Sigmoid colon (tissue), 7 donors: ENCODE data around the gene UBXN11. TPM values are rescaled to one million over a fixed set of nuclear protein-coding genes. Genes with fewer than 3 reads are reported as not detected.

ENCODE experiments used
- DNase-seq: peaks from one replicate; pipeline ENCODE4 v3.0.0-alpha.2; 2019
- H3K27ac ChIP-seq, 4 donors: fragments of 200-600 bp; sonication (generic); one replicate each; pipeline ENCODE4 v1.5.1; 2016 to 2019; ENCODE audit warnings: mild to moderate bottlenecking in 1 of 4
- H3K27me3 ChIP-seq, 3 donors: fragments of 200-600 bp; sonication (generic); one replicate each; pipeline ENCODE4 v1.5.1; 2019; ENCODE audit warnings: mild to moderate bottlenecking in 1 of 3
- H3K36me3 ChIP-seq, 4 donors: fragments of 200-600 bp; sonication (generic); one replicate each; pipeline ENCODE4 v1.5.1; 2016 to 2019
- H3K4me1 ChIP-seq, 4 donors: fragments of 200-600 bp; sonication (generic); one replicate each; pipeline ENCODE4 v1.5.1; 2017 to 2019
- H3K4me3 ChIP-seq, 4 donors: fragments of 200-600 bp; sonication (generic); one replicate each; pipeline ENCODE4 v1.5.1; 2017 to 2019; ENCODE audit warnings: mild to moderate bottlenecking in 2 of 4, moderate library complexity in 1 of 4
- H3K9me3 ChIP-seq, 4 donors: fragments of 200-600 bp in 3 of 4; sonication (generic) in 3 of 4; one replicate each; pipeline versions ENCODE4 v1.5.1 to v1.6.1; 2013 to 2019
- CTCF ChIP-seq, 4 experiments: fragments of 450-650 bp in 3 of 4; fragments of 200-600 bp in 1 of 4; IDR thresholded peaks; one replicate each; pipeline ENCODE4 v1.5.1; 2016 to 2019; ENCODE audit warnings: antibody characterized with exemption in 4 of 4, mild to moderate bottlenecking in 3 of 4, moderate library complexity in 2 of 4
- EP300 ChIP-seq, 4 donors: sonication (generic); formaldehyde crosslinking; IDR thresholded peaks; one replicate each; pipeline ENCODE4 v1.6.1; 2017; ENCODE audit warnings: antibody characterized with exemption in 4 of 4
- POLR2A ChIP-seq, 2 donors: fragments of 450-650 bp; IDR thresholded peaks; one replicate each; pipeline ENCODE4 v1.6.1; 2016; ENCODE audit warnings: antibody characterized with exemption in 2 of 2, mild to moderate bottlenecking in 2 of 2, moderate library complexity in 2 of 2
- POLR2AphosphoS5 ChIP-seq, 4 donors: sonication (generic); formaldehyde crosslinking; IDR thresholded peaks; one replicate each; pipeline ENCODE4 v1.6.1; 2017; ENCODE audit warnings: antibody characterized with exemption in 4 of 4
- WGBS, 2 donors: extraction: QIAGEN DNeasy Blood & Tissue Kit; methylation state at CpG; one replicate each; pipeline ENCODE4 v1.1.7; 2013; 5-methylcytosine and 5-hydroxymethylcytosine counted together
- intact Hi-C: fragments of 100-400 bp; cut with DNase I; formaldehyde crosslinking; loops from one replicate; pipeline ENCODE4 v1.15.1; 2023
- polyA plus RNA-seq, 3 donors: library from polyadenylated mRNA; stranded (reverse); fragments of 200-250 nt; gene quantifications; one replicate each; pipeline ENCODE4 v1.2.3, GENCODE V29; 2013
- total RNA-seq, 4 donors: library from RNA; depleted of rRNA; stranded (reverse); fragments of >200 nt; gene quantifications; one replicate each; pipeline ENCODE4 v1.1.0, GENCODE V29; 2016
- donor health status: healthy with polysubstance abuse.
- donor health status: Bipolar disorder and iron deficiency.
- donor health status: healthy.

UBXN11 gene
- total and polyA plus RNA-seq, 7 donors, result 3.0 to 22.7 (median 12.5) TPM

GRCh38 chr1:26323382-26323781, 16.9 kb upstream of the UBXN11 start:
- intact Hi-C loops, result loop anchor here (5.0 to 10.0 kb wide), 2 partner anchors 159 to 216 kb away; partner anchors contain the start of genes C1orf232 and ZNF593
- Histone ChIP-seq H3K36me3 (no peaks in the 10 kb centered on the region), H3K27ac (no peak overlapping the region), H3K4me3 (no peak overlapping the region), H3K4me1 (peaks cover 0 to 6% (median 5%) of the 10 kb centered on the region in 4 donors), H3K27me3 (peaks cover 0 to 4% (median 0%) of the 10 kb centered on the region in 3 donors), H3K9me3 (no peaks in the 10 kb centered on the region)
- 94 to 96% methylated on average over 2 of the region's 2 CpGs for WGBS, 2 donors
- no peak for TF ChIP-seq POLR2A (IDR thresholded peaks at IDR 0.05)
- no peak for DNase-seq

GRCh38 chr1:26322042-26322331, 15.6 kb upstream of the UBXN11 start:
- no peak for DNase-seq
- TF ChIP-seq EP300 (IDR thresholded peaks at IDR 0.05) (no peak), POLR2A (IDR thresholded peaks at IDR 0.05) (no peak), CTCF (IDR thresholded peaks at IDR 0.05) (no peak), POLR2AphosphoS5 (IDR thresholded peaks at IDR 0.05) (no peak)
- Histone ChIP-seq H3K4me3 (no peak overlapping the region), H3K4me1 (peaks cover 0 to 6% (median 5%) of the 10 kb centered on the region in 4 donors), H3K36me3 (no peaks in the 10 kb centered on the region), H3K27me3 (no peaks in the 10 kb centered on the region), H3K9me3 (no peaks in the 10 kb centered on the region), H3K27ac (no peak overlapping the region)
- intact Hi-C loops, result loop anchor here (5.0 to 10.0 kb wide), 2 partner anchors 157 to 215 kb away; partner anchors contain the start of genes C1orf232 and ZNF593
- WGBS, 2 donors, result 72 to 80% methylated on average over 10 of the region's 10 CpGs

- H3K4me1 ChIP-seq, result peaks cover 0 to 6% (median 5%) of the 10 kb centered on the region in 4 donors
- H3K4me3 ChIP-seq, result no peak overlapping the region
- peak; percentile 96 for DNase-seq
- H3K27ac ChIP-seq, result no peak overlapping the region
- no peaks in the 10 kb centered on the region for H3K27me3 ChIP-seq
- TF ChIP-seq CTCF (IDR thresholded peaks at IDR 0.05), result peak; percentile 83 to 93 (median 86)
- no peak for TF ChIP-seq POLR2AphosphoS5 (IDR thresholded peaks at IDR 0.05)
- H3K36me3 ChIP-seq, result no peaks in the 10 kb centered on the region
- H3K9me3 ChIP-seq, result no peaks in the 10 kb centered on the region
- intact Hi-C loops, result loop anchor here (1.0 to 10.0 kb wide), 3 partner anchors 46 to 214 kb away; partner anchors contain the start of genes C1orf232 and ZNF593
- 11 to 15% methylated on average over 16 of the region's 16 CpGs for WGBS, 2 donors
Measured at GRCh38 chr1:26321315-26322041, 15.0 kb upstream of the UBXN11 start.

- H3K4me1 ChIP-seq, result peaks cover 0 to 6% (median 5%) of the 10 kb centered on the region in 4 donors
- TF ChIP-seq CTCF (IDR thresholded peaks at IDR 0.05) (no peak), EP300 (IDR thresholded peaks at IDR 0.05) (no peak), POLR2A (IDR thresholded peaks at IDR 0.05) (no peak), POLR2AphosphoS5 (IDR thresholded peaks at IDR 0.05) (no peak)
- H3K27ac ChIP-seq, result no peak overlapping the region
- no peak overlapping the region for H3K4me3 ChIP-seq
- 56 to 60% methylated on average over 2 of the region's 2 CpGs for WGBS, 2 donors
- no peaks in the 10 kb centered on the region for H3K36me3 ChIP-seq
- no peak for DNase-seq
- H3K27me3 ChIP-seq, result no peaks in the 10 kb centered on the region
- H3K9me3 ChIP-seq, result no peaks in the 10 kb centered on the region
- intact Hi-C loops, result loop anchor here (1.0 to 10.0 kb wide), 3 partner anchors 46 to 214 kb away; partner anchors contain the start of genes C1orf232 and ZNF593
Measured at GRCh38 chr1:26320896-26321295, 14.5 kb upstream of the UBXN11 start.

GRCh38 chr1:26318338-26319064, 12.1 kb upstream of the UBXN11 start:
- Histone ChIP-seq H3K4me1 (peaks cover 0 to 6% (median 5%) of the 10 kb centered on the region in 4 donors), H3K9me3 (no peaks in the 10 kb centered on the region), H3K4me3 (no peak overlapping the region), H3K36me3 (no peaks in the 10 kb centered on the region), H3K27me3 (no peaks in the 10 kb centered on the region), H3K27ac (peak overlapping the region in 3 of 4 donors; percentile 6 to 31 (median 16))
- intact Hi-C loops, result no loop called here
- 53 to 81% methylated on average over 9 of the region's 9 CpGs for WGBS, 2 donors
- TF ChIP-seq POLR2AphosphoS5 (IDR thresholded peaks at IDR 0.05) (no peak), POLR2A (IDR thresholded peaks at IDR 0.05) (no peak), EP300 (IDR thresholded peaks at IDR 0.05) (no peak), CTCF (IDR thresholded peaks at IDR 0.05) (no peak)
- DNase-seq, result peak; percentile 74
